Forelimb muscle (tissue), 1 donor: ENCODE results near the gene CCL5. TPM values are rescaled to one million over a fixed set of nuclear protein-coding genes. Genes with fewer than 3 reads are reported as not detected.
"Not testable (repeated sequence)": the region's sequence is repeated elsewhere in the genome, so short reads cannot be mapped to it uniquely, and the experiment has no call there.

Experiments
- DNase-seq: peaks from one replicate; pipeline ENCODE4 v3.0.0-alpha.2; 2013; ENCODE audit warnings: low read depth
- polyA plus RNA-seq: library from polyadenylated mRNA; unstranded; fragments of 120-200 nt; gene quantifications from one replicate; pipeline ENCODE4 v1.2.1, GENCODE V29; 2013; ENCODE audit not compliant: insufficient read length

CCL5 gene
- polyA plus RNA-seq, 1 donor = 1.2 TPM

DNA sequence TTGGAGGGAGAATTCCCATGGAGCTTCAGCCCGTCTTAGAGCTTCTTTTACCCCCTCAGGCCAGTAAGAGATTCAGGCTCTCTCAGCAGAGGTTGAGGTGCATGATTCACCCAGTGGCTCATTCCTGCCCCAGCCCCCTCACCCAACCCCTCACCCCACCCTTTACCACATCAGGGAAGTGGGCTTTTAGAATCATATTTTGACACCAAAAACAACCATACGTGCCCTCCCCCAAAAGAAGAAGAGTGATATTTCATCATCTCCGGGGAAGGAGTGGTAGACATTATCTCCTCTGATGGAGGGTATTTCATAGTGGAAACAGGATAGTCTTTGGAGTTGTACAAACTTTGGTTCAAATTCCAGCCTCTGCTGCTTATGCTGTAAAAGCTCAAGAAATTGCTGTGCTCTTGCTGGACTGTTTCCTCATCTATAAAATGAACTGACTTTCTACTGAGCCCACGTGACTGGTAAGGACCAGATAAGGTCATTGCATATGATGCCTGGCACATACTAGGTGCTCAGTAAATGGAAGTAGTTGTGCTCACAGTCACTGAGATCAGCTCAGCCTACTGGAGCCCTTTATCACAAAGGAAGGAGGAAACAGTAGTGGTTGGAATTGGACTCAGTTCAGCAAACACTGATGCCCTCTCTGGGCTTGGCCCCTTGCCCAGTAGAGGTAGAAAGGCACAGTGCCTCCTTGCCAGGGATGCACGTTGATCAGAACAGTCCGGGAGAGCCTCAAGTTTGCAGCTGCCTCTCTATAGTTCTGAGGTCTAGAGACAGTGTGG is 18.3 kb upstream of the CCL5 start:
- DNase-seq = no peak

DNA sequence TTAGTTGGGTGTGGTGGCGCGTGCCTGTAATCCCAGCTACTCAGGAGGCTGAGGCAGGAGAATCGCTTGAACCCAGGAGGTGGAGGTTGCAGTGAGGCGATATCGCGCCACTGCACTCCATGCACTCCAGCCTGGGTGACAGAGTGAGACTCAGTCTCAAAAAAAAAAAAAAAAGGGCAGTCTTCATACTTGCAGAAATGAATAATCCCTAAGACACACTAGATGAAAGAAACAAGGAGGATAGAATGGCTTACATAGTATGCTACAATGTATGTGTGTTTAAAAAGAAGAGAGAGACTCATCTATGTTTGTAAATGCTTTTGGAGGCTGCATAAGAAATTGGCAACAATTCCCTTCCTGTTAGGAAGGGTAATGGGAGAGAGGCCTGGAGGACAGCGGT is 17.6 kb upstream of the CCL5 start:
- DNase-seq = not testable (repeated sequence)

- DNase-seq = no peak
Observed at GRCh38 chr17:35895636-35896587, 15.8 kb upstream of the CCL5 start.

- DNase-seq = no peak
Observed at GRCh38 chr17:35894206-35894605, 14.0 kb upstream of the CCL5 start.

- no peak for DNase-seq
Observed at GRCh38 chr17:35893751-35894150, 13.6 kb upstream of the CCL5 start.

- DNase-seq = no peak
Observed at GRCh38 chr17:35892091-35893035, 12.2 kb upstream of the CCL5 start.

DNA sequence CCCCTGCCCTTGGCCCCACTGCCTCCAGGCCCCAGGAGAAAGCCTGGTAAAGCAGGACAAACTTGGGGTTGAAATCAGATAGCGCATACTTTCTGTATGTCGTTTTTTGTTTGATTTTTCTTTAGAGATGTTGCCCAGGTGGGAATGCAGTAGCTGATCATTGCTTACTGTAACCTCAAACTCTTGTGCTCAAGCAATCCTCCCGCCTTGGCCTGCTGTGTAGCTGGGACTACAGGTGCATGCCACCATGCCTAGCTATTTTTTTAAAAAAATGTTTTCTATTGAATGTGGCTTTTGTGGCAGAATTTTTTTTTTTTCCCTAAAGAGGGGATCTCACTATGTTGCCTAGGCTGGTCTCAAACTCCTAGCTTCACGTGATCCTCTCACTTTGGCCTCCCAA is 11.1 kb upstream of the CCL5 start:
- DNase-seq = no peak

- DNase-seq = no peak
Observed at GRCh38 chr17:35890774-35891155, 10.6 kb upstream of the CCL5 start.

DNA sequence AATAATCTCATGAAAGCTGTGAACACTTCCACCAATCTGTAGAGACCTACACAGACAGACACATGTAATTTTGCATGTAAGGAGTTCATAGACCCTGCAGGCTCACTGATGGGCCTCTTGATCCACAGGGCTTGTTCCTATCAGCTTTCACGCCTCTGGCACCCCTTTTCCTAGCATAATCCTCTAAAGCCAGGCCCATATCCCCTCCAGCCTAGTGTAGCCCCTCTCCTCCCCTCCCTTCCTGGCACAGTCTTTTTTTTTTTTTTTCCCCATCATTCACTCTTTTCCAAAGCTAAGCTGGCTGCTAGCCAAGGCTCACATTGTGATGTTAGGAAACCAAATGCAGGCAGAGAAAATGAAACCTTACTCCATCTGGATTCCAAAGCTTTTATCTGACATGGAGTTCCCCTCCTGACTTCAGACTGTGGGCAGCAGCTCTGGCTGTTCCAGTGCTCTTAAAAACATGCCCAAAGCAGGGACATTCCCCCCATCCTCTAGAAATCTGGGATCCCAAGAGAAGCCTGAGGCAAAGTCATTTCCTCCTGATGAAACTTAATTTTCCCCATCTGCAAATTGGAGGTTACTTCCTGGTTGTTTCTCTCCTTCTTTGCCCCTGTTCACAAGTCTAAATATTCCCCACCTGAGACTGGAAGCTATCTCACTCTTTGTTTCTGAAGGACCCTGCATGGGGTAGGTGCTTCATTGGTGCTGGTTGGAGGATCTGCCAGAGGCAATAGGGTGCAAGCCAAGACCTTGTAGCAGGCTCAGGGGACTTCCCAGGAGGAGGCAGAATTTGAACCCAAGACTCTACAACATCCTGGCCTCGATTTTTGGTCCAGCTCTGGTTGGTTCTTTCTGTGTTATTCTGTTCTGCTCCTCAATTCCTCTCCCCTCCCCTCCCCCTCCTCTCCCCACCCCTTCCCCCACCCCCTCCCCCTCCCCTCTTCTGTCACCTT is 9.9 kb upstream of the CCL5 start:
- DNase-seq = no peak

GRCh38 chr17:35889241-35889640 is 9.1 kb upstream of the CCL5 start:
- DNase-seq = no peak

DNA sequence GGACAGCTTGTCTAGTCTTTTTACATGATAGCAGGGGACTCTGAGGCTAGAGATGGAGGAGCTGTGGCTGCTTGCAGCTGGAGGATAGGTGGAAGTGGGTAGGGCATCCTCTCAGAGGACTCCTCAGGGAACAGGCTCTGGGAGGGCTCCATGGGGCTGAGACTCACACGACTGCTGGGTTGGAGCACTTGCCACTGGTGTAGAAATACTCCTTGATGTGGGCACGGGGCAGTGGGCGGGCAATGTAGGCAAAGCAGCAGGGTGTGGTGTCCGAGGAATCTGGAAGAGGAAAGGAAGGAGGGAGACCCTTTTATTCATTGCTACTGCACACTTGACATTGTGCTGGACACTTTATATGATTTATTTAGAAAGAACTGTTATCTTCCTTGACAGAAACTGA is 1.8 kb downstream of the CCL5 start:
- DNase-seq = no peak

DNA sequence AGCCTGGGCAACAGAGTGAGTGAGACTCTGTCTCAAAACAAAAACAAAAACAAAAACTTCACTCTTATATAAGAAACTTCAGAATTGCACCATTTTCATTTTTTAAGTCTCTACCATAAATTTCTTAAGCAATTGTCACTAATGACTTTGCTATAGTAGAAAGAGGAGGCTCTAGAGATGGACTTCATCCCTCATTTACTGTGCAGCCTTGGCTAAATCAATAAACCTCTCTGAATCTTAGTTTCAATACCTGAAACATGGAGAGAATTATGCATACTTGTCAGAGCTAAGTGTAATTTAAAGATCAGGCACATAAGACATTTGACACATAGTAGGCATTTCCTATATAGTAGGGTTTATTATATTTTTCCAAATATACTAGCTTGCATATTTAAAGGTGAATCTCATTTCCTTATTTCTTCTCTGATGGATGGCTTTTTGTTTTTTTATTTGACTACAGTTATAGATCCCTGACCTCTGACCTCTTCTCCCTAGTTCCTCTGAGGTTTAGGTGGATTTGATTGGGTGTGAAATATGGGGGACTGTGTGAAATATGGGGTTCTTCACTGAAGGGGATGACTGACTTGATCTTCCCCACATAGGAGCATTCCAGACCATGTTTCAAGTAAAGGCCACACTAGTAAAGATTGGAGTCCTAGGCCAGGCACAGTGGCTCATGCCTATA is 2.7 kb downstream of the CCL5 start:
- DNase-seq = no peak

- no peak for DNase-seq
Observed at GRCh38 chr17:35876534-35876933, 3.6 kb downstream of the CCL5 start.

- DNase-seq = no peak
Observed at GRCh38 chr17:35875800-35876139, 4.4 kb downstream of the CCL5 start.

- no peak for DNase-seq
Observed at GRCh38 chr17:35875072-35875799, 4.9 kb downstream of the CCL5 start.

GRCh38 chr17:35872196-35872980 is 7.8 kb downstream of the CCL5 start:
- no peak for DNase-seq

DNA sequence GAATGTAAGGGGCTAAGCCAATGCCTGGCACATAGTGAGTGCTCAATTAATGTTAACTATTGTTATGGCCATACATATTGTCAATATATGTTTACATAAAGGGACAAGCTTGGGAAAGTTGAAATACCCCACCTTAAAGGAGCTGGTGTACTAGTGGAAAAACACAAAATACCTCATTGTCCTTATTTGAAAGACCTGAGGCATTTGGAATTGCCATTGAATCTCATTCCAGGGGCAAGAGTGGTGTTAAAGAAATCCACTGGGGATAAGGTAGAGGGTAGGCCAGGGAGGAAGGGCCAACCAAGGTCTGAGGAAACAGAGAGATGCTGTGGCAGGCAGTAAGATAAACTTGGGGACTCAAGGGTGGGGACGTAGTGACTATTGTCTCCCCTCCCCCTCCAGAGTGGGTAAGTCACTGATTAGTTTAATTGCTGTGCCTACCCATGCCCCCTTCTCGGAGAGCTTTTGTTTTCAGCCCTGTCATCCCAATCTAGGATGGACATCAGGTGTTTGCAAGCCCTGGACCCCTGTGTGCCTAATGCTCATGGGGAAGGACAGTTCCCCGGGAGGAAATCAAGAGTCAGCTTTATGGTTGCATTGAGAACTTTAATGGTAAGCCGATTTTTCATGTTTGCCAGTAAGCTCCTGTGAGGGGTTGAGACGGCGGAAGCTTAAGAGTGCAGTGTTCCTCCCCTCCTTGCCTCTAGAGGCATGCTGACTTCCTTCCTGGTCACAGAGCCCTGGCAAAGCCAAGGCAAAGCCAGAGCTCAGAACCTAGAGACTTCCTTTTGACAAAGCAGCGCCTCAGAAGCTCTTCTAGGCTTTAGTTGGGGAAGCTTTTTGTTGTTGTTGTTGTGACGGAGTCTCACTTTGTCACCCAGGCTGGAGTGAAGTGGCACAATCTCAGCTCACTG is 9.0 kb downstream of the CCL5 start:
- DNase-seq = no peak
